ENCODE data around the gene DNASE2B. TPM values are rescaled to one million over a fixed set of nuclear protein-coding genes. Genes with fewer than 3 reads are reported as not detected.

DNASE2B gene
- total RNA-seq, 4 donors from 2014 or later, result 1.3 to 8.2 (median 2.9) TPM

- DNase-seq (no peak), ATAC-seq (no peak)
- H3K27me3 ChIP-seq, result no peaks in the 10 kb centered on the region
- no peak overlapping the region for H3K4me3 ChIP-seq
- intact Hi-C loops (cut with DNase I; ENCODE audit: low total_unique reads), result loop anchor here (10.0 kb wide), 1 partner anchor 135 kb away; the partner anchor contains the start of genes GNG5 and SPATA1
- H3K9me3 ChIP-seq, result no peaks in the 10 kb centered on the region
- H3K27ac ChIP-seq, result no peak overlapping the region
- H3K36me3 ChIP-seq, result no peaks in the 10 kb centered on the region
- in situ Hi-C loops (cut with MboI; ENCODE audit: low sequenced_read_pairs in 4 of 4), result loop anchor here in 1 of 4 donors (10.0 kb wide), 1 partner anchor 65 kb away; the partner anchor contains the start of gene SAMD13
- TF ChIP-seq POLR2A (IDR thresholded peaks at IDR 0.05), result no peak
- no peak for TF ChIP-seq CTCF (IDR thresholded peaks at IDR 0.05 in 4 of 5, conservative IDR thresholded peaks at IDR 0.05 in 1 of 5)
- peaks cover 34 to 37% of the 10 kb centered on the region in 2 donors for H3K4me1 ChIP-seq
Measured at GRCh38 chr1:84370266-84370665, 28.0 kb upstream of the DNASE2B start.

- intact Hi-C loops (cut with DNase I; ENCODE audit: low total_unique reads) (loop anchor here (10.0 kb wide), 1 partner anchor 134 kb away; the partner anchor contains the start of genes GNG5 and SPATA1), in situ Hi-C loops (cut with MboI; ENCODE audit: low sequenced_read_pairs in 4 of 4) (loop anchor here in 1 of 4 donors (10.0 kb wide), 1 partner anchor 66 kb away; the partner anchor contains the start of gene SAMD13)
- no peak for TF ChIP-seq CTCF (IDR thresholded peaks at IDR 0.05 in 4 of 5, conservative IDR thresholded peaks at IDR 0.05 in 1 of 5)
- no peak for TF ChIP-seq POLR2A (IDR thresholded peaks at IDR 0.05)
- H3K27me3 ChIP-seq, result no peaks in the 10 kb centered on the region
- H3K36me3 ChIP-seq, result no peaks in the 10 kb centered on the region
- H3K4me3 ChIP-seq, result no peak overlapping the region
- DNase-seq (no peak), ATAC-seq (no peak)
- H3K27ac ChIP-seq, result no peak overlapping the region
- H3K4me1 ChIP-seq, result peaks cover 33 to 36% of the 10 kb centered on the region in 2 donors
- no peaks in the 10 kb centered on the region for H3K9me3 ChIP-seq
Measured at GRCh38 chr1:84370831-84371394, 27.4 kb upstream of the DNASE2B start.

- Histone ChIP-seq H3K9me3 (no peaks in the 10 kb centered on the region), H3K27me3 (no peaks in the 10 kb centered on the region), H3K4me3 (no peak overlapping the region), H3K36me3 (no peaks in the 10 kb centered on the region), H3K27ac (peak overlapping the region; percentile 74 to 87 (median 77)), H3K4me1 (peaks cover 43 to 53% of the 10 kb centered on the region in 2 donors)
- ATAC-seq (no peak), DNase-seq (no peak)
- in situ Hi-C loops (cut with MboI; ENCODE audit: low sequenced_read_pairs in 4 of 4), result loop anchor here in 1 of 4 donors (10.0 kb wide), 1 partner anchor 69 kb away; the partner anchor contains the start of gene SAMD13
- intact Hi-C loops (cut with DNase I; ENCODE audit: low total_unique reads), result loop anchor here (10.0 kb wide), 1 partner anchor 131 kb away; the partner anchor contains the start of genes GNG5 and SPATA1
- TF ChIP-seq POLR2A (IDR thresholded peaks at IDR 0.05) (no peak), CTCF (IDR thresholded peaks at IDR 0.05 in 4 of 5, conservative IDR thresholded peaks at IDR 0.05 in 1 of 5) (no peak)
Measured at GRCh38 chr1:84373436-84374141, 24.7 kb upstream of the DNASE2B start.

GRCh38 chr1:84374991-84375696, 23.1 kb upstream of the DNASE2B start:
- intact Hi-C loops (cut with DNase I; ENCODE audit: low total_unique reads), result loop anchor here (10.0 kb wide), 1 partner anchor 130 kb away; the partner anchor contains the start of genes GNG5 and SPATA1
- in situ Hi-C loops (cut with MboI; ENCODE audit: low sequenced_read_pairs in 4 of 4), result loop anchor here in 1 of 4 donors (10.0 kb wide), 1 partner anchor 70 kb away; the partner anchor contains the start of gene SAMD13
- Histone ChIP-seq H3K4me3 (peak overlapping the region in 1 of 4 donors; percentile 7), H3K27me3 (no peaks in the 10 kb centered on the region), H3K27ac (peak overlapping the region; percentile 74 to 87 (median 77)), H3K36me3 (no peaks in the 10 kb centered on the region), H3K4me1 (peaks cover 43 to 54% of the 10 kb centered on the region in 2 donors), H3K9me3 (no peaks in the 10 kb centered on the region)
- DNase-seq, result peak; percentile 69 to 72
- peak; percentile 67 to 76 for ATAC-seq
- TF ChIP-seq POLR2A (IDR thresholded peaks at IDR 0.05), result no peak
- TF ChIP-seq CTCF (IDR thresholded peaks at IDR 0.05 in 4 of 5, conservative IDR thresholded peaks at IDR 0.05 in 1 of 5), result no peak
